ENCODE measurements around the gene YIF1A. TPM values are rescaled to one million over a fixed set of nuclear protein-coding genes. Genes with fewer than 3 reads are reported as not detected.

Gene YIF1A
- total and polyA plus RNA-seq, 4 donors, result 46.6 to 128 (median 114) TPM

DNA sequence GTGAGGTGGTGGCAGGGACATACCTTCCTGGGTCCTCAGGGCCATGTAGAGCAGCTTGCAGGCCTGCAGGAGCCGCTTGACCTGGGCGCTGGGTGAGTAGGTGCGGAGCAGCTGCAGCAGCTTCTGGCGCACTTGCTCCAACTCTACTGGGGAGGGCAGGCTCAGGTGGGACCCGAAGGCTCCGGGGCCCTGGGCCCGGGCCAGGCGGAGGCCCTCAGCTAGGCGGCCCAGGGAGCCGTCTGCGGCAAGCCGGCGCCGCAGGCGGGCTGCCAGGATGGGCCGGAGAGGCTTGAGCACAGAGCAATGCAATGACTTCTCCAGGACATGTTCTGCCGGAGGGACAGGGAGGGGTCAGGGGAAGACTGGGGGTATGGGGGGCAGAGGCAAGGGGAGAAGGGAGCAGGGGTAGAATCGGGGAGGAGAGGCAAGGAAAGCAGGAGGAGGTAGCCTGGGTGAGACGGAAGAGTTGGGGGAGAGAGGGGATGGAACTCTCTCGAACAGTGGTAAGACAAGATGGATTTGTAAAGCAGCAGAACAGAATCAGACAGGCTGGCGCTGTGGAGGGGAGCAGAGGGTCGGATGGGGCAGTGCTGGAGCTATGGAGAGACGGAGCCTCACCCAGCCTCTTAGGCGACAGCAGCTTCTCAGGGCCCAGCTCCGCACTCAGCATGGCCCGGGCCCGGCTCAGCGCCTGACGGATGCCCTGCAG, 45.1 kb upstream of the YIF1A start:
- no peak overlapping the region for H3K9ac ChIP-seq (ENCODE audit: insufficient read depth in 1 of 2, low read length in 2 of 2)
- no peaks in the 10 kb centered on the region for H3K27me3 ChIP-seq (ENCODE audit: control insufficient read depth in 3 of 3, insufficient read depth in 3 of 3, low read length in 2 of 3)
- H3K36me3 ChIP-seq (ENCODE audit: control insufficient read depth in 4 of 4, insufficient read depth in 4 of 4, low read length in 4 of 4), result peaks cover 0 to 37% (median 2%) of the 10 kb centered on the region in 4 donors
- no peak overlapping the region for H3K27ac ChIP-seq (ENCODE audit: low read depth in 1 of 2, low read length in 1 of 2)
- peaks cover 0 to 21% (median 10%) of the 10 kb centered on the region in 5 donors for H3K4me1 ChIP-seq (ENCODE audit: control insufficient read depth in 5 of 5, insufficient read depth in 5 of 5, low read length in 5 of 5)
- DNase-seq (no peak), ATAC-seq (ENCODE audit: insufficient read depth, low FRiP score) (no peak)
- WGBS, 2 donors, result 87 to 93% methylated on average over 29 of the region's 29 CpGs
- peaks cover 0 to 1% (median 0%) of the 10 kb centered on the region in 4 donors for H3K9me3 ChIP-seq (ENCODE audit: control insufficient read depth in 4 of 4, insufficient read depth in 3 of 4, low read length in 3 of 4)
- TF ChIP-seq, protein P1, sequence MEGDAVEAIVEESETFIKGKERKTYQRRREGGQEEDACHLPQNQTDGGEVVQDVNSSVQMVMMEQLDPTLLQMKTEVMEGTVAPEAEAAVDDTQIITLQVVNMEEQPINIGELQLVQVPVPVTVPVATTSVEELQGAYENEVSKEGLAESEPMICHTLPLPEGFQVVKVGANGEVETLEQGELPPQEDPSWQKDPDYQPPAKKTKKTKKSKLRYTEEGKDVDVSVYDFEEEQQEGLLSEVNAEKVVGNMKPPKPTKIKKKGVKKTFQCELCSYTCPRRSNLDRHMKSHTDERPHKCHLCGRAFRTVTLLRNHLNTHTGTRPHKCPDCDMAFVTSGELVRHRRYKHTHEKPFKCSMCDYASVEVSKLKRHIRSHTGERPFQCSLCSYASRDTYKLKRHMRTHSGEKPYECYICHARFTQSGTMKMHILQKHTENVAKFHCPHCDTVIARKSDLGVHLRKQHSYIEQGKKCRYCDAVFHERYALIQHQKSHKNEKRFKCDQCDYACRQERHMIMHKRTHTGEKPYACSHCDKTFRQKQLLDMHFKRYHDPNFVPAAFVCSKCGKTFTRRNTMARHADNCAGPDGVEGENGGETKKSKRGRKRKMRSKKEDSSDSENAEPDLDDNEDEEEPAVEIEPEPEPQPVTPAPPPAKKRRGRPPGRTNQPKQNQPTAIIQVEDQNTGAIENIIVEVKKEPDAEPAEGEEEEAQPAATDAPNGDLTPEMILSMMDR (IDR thresholded peaks at IDR 0.05; ENCODE audit: control extremely low read depth, extremely low read depth), result no peak
- no peak overlapping the region for H3K4me3 ChIP-seq

DNA sequence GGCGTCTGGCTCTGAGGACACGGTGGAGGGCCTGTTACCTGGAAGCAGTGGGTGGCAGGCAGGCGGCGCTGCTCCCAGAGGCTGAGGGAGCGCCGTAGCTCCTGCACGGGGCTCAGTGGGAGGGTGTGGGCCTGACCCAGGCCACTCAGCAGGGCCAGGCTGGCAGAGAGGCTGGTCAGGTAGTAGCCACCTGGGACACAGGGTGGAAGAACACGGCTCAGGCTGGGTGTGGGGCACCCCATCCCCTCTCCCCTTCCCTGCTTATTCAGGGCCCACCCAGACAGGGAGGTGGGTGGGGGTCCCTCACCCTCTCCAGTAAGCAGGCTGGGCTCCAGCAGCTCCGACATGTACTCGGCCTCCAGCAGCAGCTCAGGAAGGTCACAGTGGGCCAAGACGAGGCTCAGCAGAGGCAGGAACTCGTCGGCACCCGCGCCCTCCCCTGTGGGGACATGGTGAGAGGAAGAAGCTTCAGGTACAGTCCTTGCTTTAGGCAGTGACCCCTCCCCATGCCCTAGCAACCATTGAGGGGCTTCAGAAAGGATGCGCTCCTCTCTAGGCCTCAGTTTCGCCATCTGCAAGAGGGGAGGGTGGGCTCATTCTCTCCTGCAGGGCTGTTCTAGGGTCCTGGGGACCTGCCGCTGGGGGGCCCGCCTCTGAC, 44.4 kb upstream of the YIF1A start:
- peaks cover 0 to 1% (median 0%) of the 10 kb centered on the region in 4 donors for H3K9me3 ChIP-seq (ENCODE audit: control insufficient read depth in 4 of 4, insufficient read depth in 3 of 4, low read length in 3 of 4)
- WGBS, 2 donors, result 92 to 94% methylated on average over 19 of the region's 19 CpGs
- no peak overlapping the region for H3K27ac ChIP-seq (ENCODE audit: low read depth in 1 of 2, low read length in 1 of 2)
- ATAC-seq (ENCODE audit: insufficient read depth, low FRiP score), result no peak
- TF ChIP-seq, protein P1 (IDR thresholded peaks at IDR 0.05; ENCODE audit: control extremely low read depth, extremely low read depth), result no peak
- H3K9ac ChIP-seq (ENCODE audit: insufficient read depth in 1 of 2, low read length in 2 of 2), result no peak overlapping the region
- no peak for DNase-seq
- no peaks in the 10 kb centered on the region for H3K27me3 ChIP-seq (ENCODE audit: control insufficient read depth in 3 of 3, insufficient read depth in 3 of 3, low read length in 2 of 3)
- H3K36me3 ChIP-seq (ENCODE audit: control insufficient read depth in 4 of 4, insufficient read depth in 4 of 4, low read length in 4 of 4), result peaks cover 0 to 30% (median 0%) of the 10 kb centered on the region in 4 donors
- H3K4me3 ChIP-seq, result no peak overlapping the region
- peaks cover 0 to 28% (median 13%) of the 10 kb centered on the region in 5 donors for H3K4me1 ChIP-seq (ENCODE audit: control insufficient read depth in 5 of 5, insufficient read depth in 5 of 5, low read length in 5 of 5)

DNA sequence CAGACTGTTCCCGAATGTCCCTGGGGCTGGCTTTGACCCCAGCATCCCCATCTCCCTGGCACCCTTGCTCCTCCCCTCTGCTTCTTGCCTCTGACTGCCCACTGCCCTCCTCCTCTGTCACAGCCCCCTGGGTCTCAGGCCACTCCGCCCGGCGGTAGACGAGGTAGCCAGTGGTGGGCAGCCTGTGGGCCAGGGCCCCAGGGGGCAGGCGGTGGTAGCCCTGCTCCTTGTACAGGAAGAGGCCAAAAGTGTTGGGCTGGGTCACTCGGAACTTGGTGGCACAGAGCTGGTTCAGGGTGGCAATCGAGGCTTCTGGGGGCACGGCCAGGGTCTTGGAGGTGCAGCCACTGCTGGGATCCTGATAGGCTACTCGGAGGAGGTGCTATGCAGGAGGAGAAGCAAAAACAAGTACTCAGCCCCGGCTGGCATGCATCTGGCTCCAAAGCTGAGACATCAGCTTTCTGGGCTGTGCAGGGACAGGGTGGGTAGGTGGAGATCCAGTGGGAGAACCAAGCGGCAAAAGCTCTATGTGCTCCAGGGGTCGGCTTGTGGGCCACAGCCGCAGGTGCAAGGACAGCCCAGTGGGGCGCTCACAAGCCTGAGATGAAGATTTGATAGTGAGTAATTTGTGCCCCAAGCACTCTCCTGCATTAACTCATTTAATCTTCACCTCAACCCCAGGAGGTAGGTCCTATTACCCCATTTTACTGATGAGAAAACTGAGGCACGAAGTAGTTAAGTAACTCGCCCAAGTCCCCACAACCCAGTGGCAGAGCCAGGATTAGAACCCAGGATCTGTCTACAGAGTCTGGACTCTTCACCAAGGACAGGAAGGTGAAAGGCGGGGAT, 43.7 kb upstream of the YIF1A start:
- Histone ChIP-seq H3K27ac (ENCODE audit: low read depth in 1 of 2, low read length in 1 of 2) (no peak overlapping the region), H3K9ac (ENCODE audit: insufficient read depth in 1 of 2, low read length in 2 of 2) (no peak overlapping the region), H3K36me3 (ENCODE audit: control insufficient read depth in 4 of 4, insufficient read depth in 4 of 4, low read length in 4 of 4) (peaks cover 0 to 24% (median 0%) of the 10 kb centered on the region in 4 donors), H3K4me1 (ENCODE audit: control insufficient read depth in 5 of 5, insufficient read depth in 5 of 5, low read length in 5 of 5) (peaks cover 0 to 35% (median 20%) of the 10 kb centered on the region in 5 donors), H3K27me3 (ENCODE audit: control insufficient read depth in 3 of 3, insufficient read depth in 3 of 3, low read length in 2 of 3) (no peaks in the 10 kb centered on the region), H3K4me3 (no peak overlapping the region), H3K9me3 (ENCODE audit: control insufficient read depth in 4 of 4, insufficient read depth in 3 of 4, low read length in 3 of 4) (peaks cover 0 to 1% (median 0%) of the 10 kb centered on the region in 4 donors)
- TF ChIP-seq, protein P1 (IDR thresholded peaks at IDR 0.05; ENCODE audit: control extremely low read depth, extremely low read depth), result no peak
- WGBS, 2 donors, result 81 to 91% methylated on average over 17 to 18 of the region's 18 CpGs
- ATAC-seq (ENCODE audit: insufficient read depth, low FRiP score) (no peak), DNase-seq (no peak)

All from lung (tissue), 12 donors.